Testis (tissue), 2 donors: Measurements from ENCODE around the gene SLC25A41.

Experiments used
- POLR2A ChIP-seq: fragments of 450-650 bp; IDR thresholded peaks from one replicate; pipeline ENCODE4 v1.6.1; 2017; ENCODE audit warnings: antibody characterized with exemption, mild to moderate bottlenecking, moderate library complexity
- TF ChIP-seq, protein P1 (sequence below), 3 experiments: fragments of 450-650 bp in 2 of 3; fragments of 200-600 bp in 1 of 3; sonication (generic) in 1 of 3; IDR thresholded peaks; one replicate each; pipeline ENCODE4 v1.5.1; 2016 to 2019; ENCODE audit warnings: antibody characterized with exemption in 3 of 3, mild to moderate bottlenecking in 2 of 3, moderate library complexity in 1 of 3

DNA sequence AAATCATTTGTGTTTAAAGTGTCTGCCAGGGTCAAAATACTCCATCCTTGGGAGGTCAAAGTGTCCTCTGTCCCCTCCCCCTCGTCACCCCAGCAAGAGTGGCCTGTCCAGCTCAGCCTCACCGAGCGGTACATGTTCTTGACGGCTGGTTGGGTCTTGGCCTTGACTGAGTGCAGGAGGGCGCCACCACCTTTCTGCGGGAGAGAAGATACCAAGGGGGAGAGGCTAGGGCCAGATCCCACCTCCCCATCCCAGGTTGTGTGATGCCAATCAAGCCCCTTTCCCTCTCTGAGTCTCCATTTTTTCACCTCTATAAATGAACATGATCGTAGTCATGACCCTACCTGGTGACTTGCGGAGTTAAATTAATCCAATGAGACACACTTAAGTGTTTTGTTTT lies 36.6 kb upstream of the SLC25A41 start:
- TF ChIP-seq, protein P1, sequence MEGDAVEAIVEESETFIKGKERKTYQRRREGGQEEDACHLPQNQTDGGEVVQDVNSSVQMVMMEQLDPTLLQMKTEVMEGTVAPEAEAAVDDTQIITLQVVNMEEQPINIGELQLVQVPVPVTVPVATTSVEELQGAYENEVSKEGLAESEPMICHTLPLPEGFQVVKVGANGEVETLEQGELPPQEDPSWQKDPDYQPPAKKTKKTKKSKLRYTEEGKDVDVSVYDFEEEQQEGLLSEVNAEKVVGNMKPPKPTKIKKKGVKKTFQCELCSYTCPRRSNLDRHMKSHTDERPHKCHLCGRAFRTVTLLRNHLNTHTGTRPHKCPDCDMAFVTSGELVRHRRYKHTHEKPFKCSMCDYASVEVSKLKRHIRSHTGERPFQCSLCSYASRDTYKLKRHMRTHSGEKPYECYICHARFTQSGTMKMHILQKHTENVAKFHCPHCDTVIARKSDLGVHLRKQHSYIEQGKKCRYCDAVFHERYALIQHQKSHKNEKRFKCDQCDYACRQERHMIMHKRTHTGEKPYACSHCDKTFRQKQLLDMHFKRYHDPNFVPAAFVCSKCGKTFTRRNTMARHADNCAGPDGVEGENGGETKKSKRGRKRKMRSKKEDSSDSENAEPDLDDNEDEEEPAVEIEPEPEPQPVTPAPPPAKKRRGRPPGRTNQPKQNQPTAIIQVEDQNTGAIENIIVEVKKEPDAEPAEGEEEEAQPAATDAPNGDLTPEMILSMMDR (IDR thresholded peaks at IDR 0.05), result no peak
- TF ChIP-seq POLR2A, result no peak
